Effector CD4-positive, alpha-beta T cell (primary cell): ENCODE measurements around the gene FAM20B.

Source experiments
- DNase-seq: peaks from one replicate; pipeline ENCODE4 v3.0.0-alpha.2; 2020

Gene FAM20B

GRCh38 chr1:179053486-179053885, 27.8 kb downstream of the FAM20B start:
- DNase-seq, result no peak

DNA sequence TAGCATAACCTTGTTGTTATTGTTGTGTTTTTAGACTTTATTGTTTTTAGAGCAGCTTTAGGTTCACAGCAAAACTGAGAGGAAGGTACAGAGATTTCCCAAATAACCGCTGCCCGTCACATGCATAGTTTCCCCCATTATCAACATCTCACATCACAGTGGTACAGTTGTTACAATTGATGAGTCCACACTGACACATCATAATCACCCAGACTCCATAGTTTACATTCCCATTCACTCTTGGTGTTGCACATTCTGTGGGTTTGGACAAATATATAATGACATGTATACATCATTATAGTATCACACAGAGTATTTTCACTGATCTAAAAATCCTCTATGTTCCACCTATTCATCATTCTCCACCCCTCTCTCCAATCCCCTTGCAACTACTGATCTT, 30.2 kb downstream of the FAM20B start:
- DNase-seq, result no peak

DNA sequence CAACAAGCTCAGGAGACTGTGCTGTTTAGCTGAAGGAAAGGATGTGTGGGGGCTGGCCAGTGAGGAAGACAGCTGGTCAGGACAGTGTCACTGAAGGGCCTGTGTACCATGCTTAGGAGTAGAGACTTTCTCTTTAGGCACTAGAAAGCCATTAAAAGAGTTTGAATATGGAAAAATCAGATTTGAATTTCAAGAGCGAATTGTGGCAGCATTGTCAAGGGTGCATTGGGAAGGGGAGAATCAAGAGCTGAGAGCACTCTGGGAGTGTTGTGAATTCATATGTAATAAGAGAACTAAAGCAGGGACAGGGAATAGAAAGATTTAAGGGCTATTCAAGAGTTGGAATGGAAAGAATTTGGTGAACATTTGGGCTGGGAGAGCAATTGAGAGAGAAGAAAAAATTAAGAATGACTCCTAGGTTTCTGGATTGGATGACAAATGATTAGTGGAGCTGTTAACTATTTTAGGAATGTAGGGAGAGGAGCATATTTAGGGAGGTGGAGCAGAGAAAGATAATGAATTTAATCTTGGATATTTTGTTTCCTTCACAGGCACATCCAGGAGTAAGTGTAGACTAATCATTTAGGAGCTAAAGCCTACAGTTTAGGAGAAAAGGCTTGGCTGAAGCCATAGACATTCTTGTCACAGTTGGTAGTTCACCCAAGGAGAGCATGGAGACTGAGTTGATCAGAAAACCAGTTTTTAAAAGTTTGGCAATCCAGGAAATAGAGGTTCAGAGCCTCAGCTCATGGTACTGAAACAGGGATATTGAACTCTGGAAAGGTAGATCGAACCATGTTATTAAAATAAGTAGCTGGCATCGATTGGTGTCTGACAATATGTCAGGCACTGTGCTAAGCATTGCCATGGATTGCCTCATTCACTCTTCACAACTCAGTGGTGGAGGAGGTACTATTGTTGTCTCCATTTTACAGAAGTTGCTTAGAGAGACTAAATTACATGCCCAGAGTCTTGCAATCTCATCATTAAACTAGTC, 33.1 kb downstream of the FAM20B start:
- no peak for DNase-seq

GRCh38 chr1:179061360-179062282, 35.9 kb downstream of the FAM20B start:
- DNase-seq, result no peak

DNA sequence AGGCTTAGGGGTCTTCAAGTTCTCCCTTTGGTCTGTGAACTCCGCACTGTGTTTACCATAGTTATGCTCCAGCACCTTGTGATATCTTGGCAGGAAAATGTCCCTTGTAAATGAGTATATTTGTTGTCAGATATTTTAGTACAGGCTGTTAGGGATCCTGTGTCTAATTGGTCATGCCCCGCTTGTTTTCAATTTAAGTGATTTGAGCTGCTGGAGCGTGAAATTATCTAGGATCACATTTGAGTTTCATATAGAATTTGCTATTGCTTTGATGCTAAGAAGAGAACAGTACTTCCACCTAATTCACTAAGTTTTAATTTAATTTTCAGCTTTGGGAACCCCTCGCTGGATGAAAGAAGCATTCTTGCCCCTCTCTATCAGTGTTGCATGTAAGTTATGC, 40.8 kb downstream of the FAM20B start:
- DNase-seq, result no peak

DNA sequence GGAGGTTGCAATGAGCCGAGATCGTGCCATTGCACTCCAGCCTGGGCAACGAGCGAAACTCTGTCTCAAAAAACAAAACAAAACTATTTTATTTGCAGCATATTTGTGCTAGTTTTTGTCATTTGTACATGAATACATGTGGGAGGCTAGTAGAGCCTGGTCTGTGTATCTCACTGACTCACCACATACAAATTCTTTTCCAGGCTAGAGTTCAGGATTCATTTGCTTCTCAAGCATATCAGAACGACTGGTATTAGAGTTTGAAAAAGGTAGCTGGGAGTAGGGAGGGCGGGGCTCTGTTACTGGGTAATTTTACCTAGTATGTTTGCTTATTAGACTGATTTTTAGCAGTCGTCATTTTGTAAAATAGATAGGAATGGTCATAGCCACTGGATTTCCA, 51.7 kb downstream of the FAM20B start:
- DNase-seq, result no peak

DNA sequence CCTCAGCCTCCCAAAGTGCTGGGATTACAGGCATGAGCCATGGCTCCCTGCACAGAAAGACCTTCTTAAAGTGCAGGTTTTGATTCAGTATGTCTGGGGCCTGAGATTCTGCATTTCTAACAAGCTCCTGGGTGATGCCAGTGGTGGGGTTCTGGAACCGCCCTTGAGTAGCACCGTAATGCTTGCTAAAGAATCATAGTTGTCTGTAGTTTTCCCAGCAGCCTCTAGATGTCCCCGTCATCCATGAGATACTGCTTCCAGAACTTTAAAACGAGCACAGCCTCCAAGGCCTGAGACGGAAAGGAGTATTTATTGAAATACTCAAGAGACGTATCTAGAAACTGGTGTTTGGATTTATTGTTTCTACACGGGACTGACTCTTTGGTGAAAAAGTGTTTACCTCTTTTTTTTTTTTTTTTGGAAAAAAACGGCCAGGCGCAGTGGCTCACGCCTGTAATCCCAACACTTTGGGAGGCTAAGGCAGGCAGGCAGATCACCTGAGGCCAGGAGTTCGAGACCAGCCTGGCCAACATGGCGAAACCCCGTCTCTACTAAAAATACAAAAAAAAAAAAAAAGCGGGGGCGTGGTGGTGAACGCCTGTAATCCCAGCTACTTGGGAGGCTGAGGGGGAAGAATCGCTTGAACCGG, 53.5 kb downstream of the FAM20B start:
- peak; percentile 42 for DNase-seq

DNA sequence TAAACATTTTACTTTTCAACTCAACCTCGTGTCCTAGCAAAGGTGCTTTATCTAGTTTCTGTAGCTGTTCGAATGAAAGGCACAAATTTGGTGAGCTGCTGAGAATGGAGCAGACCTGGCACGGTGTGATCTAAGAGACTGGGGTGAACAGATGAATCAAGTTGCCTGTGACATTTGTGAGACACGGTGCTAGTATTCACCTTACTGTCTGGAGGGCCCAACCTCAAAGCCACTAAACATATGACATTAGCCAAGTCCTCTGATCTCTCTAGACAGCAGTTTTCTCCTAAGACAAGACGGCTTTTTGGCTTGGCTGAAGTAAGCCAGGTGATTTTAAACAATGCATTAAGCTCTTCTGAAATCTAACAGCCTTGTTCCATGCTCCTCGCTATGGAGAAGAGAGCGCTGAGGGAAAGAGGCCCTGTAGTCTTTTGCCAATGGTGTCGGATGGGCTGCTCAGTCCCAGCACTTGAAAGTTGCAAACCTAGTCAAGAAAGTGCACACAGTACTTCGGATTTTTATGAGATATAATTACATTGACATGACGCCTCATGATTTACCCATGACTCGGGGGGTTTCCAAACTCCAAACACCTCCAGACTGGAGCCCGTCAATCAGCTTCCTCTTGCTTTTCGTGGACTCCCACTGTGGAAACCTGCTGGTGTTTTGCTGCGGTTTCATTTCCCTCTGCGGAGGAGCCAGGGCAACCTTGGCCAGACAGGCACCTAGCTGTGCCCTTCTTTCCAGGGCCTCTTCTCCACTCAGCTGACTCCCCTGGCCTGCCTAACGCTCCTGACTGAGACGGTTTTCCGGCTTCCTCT, 55.4 kb downstream of the FAM20B start:
- peak; percentile 44 for DNase-seq

DNA sequence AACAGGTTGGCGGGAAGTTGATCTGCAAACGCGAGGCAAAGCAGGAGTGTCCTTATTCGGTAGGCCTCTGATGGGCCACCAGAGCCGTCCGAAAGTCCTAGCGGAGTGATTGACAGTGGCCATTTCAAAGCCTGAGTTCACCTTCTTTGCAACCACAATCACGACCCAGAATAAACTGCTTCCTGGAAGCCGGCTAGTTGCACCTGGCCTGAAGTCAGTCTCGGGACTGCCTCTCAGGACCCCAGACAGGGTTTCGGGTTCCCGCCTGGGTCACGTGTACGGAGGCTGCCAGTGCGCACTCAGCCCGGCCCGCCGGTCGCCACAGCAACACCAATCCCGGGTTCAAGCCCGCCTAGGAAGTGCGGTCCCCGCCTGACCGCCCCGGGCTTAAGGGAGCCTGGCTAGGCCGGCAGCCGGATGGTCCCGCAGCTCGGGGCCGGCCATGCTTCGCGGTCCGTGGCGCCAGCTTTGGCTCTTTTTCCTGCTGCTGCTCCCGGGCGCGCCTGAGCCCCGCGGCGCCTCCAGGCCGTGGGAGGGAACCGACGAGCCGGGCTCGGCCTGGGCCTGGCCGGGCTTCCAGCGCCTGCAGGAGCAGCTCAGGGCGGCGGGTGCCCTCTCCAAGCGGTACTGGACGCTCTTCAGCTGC, 56.1 kb downstream of the FAM20B start, which contains the start of gene TOR3A:
TSS of gene TOR3A (plus strand) at position 384 of the 646 bp plus-strand sequence. CDS start at position 443, 59 bp downstream.
- DNase-seq, result peak; percentile 62

- peak; percentile 11 for DNase-seq
Observed at GRCh38 chr1:179082333-179082998, 56.8 kb downstream of the FAM20B start.

- DNase-seq, result no peak
Observed at GRCh38 chr1:179082999-179083335, 57.3 kb downstream of the FAM20B start.

GRCh38 chr1:179083533-179083932, 57.8 kb downstream of the FAM20B start:
- DNase-seq, result no peak

- no peak for DNase-seq
Observed at GRCh38 chr1:179087665-179088064, 62.0 kb downstream of the FAM20B start.

- DNase-seq, result no peak
Observed at GRCh38 chr1:179089827-179090482, 64.3 kb downstream of the FAM20B start.

GRCh38 chr1:179090522-179090921, 64.8 kb downstream of the FAM20B start:
- no peak for DNase-seq

DNA sequence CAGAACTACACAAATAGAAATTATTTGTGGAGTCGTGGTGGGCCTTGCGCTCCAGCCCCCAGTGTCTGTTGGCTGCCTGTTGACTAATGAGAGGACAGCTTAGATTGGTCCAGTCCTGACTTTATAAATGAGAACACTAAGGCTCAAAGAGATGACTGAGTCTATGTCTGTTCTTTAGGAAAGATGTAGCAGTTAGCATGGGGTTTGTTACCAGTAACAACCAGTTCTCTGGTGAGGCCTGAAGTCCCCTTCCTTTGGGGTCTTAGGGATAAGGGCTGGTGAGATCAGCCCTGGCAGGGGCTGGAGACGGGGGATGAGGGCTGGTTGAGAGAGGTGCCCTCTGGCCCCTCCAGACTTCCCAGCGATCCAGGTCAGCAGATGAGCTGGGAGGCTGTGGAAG, 65.2 kb downstream of the FAM20B start:
- no peak for DNase-seq

- no peak for DNase-seq
Observed at GRCh38 chr1:179091691-179092165, 66.0 kb downstream of the FAM20B start.

DNA sequence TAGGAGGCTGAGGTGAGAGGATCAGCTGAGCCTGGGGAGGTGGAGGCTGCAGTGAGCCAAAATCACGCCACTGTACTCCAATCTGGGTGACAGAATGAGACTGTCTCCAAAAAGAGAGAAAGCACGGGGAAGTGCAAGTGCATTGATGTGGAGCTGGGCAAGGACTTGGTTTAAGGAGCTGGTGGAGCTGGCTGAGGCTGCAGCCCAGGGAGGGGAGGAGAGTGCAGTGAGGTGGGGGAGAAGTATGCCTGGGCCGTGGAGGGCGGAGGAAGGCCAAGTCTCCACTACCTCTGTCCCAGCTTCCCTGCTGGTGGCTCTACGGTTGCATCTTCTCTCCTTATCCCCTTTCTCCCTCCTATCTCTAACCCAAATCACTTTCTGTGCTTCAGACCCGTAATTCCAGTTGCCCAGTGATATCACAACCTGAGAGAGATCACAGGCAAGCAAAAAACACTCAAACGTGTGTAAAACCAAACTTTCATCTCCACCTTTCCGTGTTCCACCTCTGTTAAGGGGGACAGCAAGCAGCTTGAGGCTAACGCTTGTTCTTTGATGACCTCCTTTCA, 67.3 kb downstream of the FAM20B start:
- no peak for DNase-seq

GRCh38 chr1:179094818-179095217, 69.1 kb downstream of the FAM20B start:
- no peak for DNase-seq

- no peak for DNase-seq
Observed at GRCh38 chr1:179095377-179095776, 69.7 kb downstream of the FAM20B start.
